ENCODE results near the gene POGLUT2. TPM values are rescaled to one million over a fixed set of nuclear protein-coding genes. Genes with fewer than 3 reads are reported as not detected.

The POGLUT2 gene
- total and polyA plus RNA-seq, 2 experiments from 2014 or later = 14.6 to 17.5 TPM

DNA sequence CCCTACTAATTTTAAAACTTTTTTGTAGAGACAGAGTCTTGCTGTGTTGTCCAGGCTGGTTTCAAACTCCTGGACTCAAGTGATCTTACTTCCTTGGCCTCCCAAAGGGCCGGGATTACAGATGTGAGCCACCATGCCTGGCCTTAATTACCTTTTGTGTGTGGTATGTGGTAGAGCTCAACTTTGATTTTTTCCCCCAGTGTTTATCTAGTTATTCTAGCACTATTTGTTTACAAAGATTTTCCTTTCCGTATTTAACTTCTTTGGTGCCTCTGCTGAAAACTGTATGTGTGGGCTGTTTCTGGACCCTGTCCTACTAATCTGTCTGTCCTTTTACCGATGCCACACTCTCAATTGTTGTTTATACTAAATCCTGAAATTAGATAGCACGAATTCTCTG is 37.7 kb upstream of the POGLUT2 start:
- no peak overlapping the region for H3K27ac Mint-ChIP-seq
- H4K20me1 ChIP-seq (replicated peaks; ENCODE audit: insufficient read depth) = no peaks in the 10 kb centered on the region
- H3K9me3 Mint-ChIP-seq = no peaks in the 10 kb centered on the region
- no peak overlapping the region for H2AFZ ChIP-seq
- H3K27me3 ChIP-seq (ENCODE audit: insufficient read depth) = no peaks in the 10 kb centered on the region
- no peaks in the 10 kb centered on the region for H3K4me1 Mint-ChIP-seq
- no peak overlapping the region for H3K4me3 ChIP-seq
- no peaks in the 10 kb centered on the region for H3K4me1 ChIP-seq (ENCODE audit: insufficient read depth)
- no peaks in the 10 kb centered on the region for H3K36me3 Mint-ChIP-seq (ENCODE audit: low read depth)
- H3K9me2 ChIP-seq (ENCODE audit: insufficient read depth) = no peaks in the 10 kb centered on the region
- TF ChIP-seq CREB1 (CRISPR knock-in tag; IDR thresholded peaks at IDR 0.05; ENCODE audit: low read depth) = no peak
- no peak for TF ChIP-seq JUNB (IDR thresholded peaks at IDR 0.05; ENCODE audit: unreplicated experiment)
- TF ChIP-seq POLR2AphosphoS5 (IDR thresholded peaks at IDR 0.05; ENCODE audit: low read depth) = no peak
- TF ChIP-seq, protein P1, sequence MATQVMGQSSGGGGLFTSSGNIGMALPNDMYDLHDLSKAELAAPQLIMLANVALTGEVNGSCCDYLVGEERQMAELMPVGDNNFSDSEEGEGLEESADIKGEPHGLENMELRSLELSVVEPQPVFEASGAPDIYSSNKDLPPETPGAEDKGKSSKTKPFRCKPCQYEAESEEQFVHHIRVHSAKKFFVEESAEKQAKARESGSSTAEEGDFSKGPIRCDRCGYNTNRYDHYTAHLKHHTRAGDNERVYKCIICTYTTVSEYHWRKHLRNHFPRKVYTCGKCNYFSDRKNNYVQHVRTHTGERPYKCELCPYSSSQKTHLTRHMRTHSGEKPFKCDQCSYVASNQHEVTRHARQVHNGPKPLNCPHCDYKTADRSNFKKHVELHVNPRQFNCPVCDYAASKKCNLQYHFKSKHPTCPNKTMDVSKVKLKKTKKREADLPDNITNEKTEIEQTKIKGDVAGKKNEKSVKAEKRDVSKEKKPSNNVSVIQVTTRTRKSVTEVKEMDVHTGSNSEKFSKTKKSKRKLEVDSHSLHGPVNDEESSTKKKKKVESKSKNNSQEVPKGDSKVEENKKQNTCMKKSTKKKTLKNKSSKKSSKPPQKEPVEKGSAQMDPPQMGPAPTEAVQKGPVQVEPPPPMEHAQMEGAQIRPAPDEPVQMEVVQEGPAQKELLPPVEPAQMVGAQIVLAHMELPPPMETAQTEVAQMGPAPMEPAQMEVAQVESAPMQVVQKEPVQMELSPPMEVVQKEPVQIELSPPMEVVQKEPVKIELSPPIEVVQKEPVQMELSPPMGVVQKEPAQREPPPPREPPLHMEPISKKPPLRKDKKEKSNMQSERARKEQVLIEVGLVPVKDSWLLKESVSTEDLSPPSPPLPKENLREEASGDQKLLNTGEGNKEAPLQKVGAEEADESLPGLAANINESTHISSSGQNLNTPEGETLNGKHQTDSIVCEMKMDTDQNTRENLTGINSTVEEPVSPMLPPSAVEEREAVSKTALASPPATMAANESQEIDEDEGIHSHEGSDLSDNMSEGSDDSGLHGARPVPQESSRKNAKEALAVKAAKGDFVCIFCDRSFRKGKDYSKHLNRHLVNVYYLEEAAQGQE (IDR thresholded peaks at IDR 0.05; ENCODE audit: unreplicated experiment) = no peak
- TF ChIP-seq, protein P2, sequence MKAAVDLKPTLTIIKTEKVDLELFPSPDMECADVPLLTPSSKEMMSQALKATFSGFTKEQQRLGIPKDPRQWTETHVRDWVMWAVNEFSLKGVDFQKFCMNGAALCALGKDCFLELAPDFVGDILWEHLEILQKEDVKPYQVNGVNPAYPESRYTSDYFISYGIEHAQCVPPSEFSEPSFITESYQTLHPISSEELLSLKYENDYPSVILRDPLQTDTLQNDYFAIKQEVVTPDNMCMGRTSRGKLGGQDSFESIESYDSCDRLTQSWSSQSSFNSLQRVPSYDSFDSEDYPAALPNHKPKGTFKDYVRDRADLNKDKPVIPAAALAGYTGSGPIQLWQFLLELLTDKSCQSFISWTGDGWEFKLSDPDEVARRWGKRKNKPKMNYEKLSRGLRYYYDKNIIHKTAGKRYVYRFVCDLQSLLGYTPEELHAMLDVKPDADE (IDR thresholded peaks at IDR 0.05) = no peak
- no peak for TF ChIP-seq NANOG (IDR thresholded peaks at IDR 0.05; ENCODE audit: borderline replicate concordance)
- TF ChIP-seq, protein P3, sequence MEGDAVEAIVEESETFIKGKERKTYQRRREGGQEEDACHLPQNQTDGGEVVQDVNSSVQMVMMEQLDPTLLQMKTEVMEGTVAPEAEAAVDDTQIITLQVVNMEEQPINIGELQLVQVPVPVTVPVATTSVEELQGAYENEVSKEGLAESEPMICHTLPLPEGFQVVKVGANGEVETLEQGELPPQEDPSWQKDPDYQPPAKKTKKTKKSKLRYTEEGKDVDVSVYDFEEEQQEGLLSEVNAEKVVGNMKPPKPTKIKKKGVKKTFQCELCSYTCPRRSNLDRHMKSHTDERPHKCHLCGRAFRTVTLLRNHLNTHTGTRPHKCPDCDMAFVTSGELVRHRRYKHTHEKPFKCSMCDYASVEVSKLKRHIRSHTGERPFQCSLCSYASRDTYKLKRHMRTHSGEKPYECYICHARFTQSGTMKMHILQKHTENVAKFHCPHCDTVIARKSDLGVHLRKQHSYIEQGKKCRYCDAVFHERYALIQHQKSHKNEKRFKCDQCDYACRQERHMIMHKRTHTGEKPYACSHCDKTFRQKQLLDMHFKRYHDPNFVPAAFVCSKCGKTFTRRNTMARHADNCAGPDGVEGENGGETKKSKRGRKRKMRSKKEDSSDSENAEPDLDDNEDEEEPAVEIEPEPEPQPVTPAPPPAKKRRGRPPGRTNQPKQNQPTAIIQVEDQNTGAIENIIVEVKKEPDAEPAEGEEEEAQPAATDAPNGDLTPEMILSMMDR (conservative IDR thresholded peaks at IDR 0.05; ENCODE audit: low read depth in 2 of 2) = no peak
- no peak for TF ChIP-seq EZH2phosphoT487 (IDR thresholded peaks at IDR 0.05; ENCODE audit: unreplicated experiment)
- no peak for TF ChIP-seq ZNF114 (CRISPR knock-in tag; IDR thresholded peaks at IDR 0.05)
- TF ChIP-seq ZNF331 (CRISPR knock-in tag; IDR thresholded peaks at IDR 0.05; ENCODE audit: low read depth) = no peak
- TF ChIP-seq, protein P4, sequence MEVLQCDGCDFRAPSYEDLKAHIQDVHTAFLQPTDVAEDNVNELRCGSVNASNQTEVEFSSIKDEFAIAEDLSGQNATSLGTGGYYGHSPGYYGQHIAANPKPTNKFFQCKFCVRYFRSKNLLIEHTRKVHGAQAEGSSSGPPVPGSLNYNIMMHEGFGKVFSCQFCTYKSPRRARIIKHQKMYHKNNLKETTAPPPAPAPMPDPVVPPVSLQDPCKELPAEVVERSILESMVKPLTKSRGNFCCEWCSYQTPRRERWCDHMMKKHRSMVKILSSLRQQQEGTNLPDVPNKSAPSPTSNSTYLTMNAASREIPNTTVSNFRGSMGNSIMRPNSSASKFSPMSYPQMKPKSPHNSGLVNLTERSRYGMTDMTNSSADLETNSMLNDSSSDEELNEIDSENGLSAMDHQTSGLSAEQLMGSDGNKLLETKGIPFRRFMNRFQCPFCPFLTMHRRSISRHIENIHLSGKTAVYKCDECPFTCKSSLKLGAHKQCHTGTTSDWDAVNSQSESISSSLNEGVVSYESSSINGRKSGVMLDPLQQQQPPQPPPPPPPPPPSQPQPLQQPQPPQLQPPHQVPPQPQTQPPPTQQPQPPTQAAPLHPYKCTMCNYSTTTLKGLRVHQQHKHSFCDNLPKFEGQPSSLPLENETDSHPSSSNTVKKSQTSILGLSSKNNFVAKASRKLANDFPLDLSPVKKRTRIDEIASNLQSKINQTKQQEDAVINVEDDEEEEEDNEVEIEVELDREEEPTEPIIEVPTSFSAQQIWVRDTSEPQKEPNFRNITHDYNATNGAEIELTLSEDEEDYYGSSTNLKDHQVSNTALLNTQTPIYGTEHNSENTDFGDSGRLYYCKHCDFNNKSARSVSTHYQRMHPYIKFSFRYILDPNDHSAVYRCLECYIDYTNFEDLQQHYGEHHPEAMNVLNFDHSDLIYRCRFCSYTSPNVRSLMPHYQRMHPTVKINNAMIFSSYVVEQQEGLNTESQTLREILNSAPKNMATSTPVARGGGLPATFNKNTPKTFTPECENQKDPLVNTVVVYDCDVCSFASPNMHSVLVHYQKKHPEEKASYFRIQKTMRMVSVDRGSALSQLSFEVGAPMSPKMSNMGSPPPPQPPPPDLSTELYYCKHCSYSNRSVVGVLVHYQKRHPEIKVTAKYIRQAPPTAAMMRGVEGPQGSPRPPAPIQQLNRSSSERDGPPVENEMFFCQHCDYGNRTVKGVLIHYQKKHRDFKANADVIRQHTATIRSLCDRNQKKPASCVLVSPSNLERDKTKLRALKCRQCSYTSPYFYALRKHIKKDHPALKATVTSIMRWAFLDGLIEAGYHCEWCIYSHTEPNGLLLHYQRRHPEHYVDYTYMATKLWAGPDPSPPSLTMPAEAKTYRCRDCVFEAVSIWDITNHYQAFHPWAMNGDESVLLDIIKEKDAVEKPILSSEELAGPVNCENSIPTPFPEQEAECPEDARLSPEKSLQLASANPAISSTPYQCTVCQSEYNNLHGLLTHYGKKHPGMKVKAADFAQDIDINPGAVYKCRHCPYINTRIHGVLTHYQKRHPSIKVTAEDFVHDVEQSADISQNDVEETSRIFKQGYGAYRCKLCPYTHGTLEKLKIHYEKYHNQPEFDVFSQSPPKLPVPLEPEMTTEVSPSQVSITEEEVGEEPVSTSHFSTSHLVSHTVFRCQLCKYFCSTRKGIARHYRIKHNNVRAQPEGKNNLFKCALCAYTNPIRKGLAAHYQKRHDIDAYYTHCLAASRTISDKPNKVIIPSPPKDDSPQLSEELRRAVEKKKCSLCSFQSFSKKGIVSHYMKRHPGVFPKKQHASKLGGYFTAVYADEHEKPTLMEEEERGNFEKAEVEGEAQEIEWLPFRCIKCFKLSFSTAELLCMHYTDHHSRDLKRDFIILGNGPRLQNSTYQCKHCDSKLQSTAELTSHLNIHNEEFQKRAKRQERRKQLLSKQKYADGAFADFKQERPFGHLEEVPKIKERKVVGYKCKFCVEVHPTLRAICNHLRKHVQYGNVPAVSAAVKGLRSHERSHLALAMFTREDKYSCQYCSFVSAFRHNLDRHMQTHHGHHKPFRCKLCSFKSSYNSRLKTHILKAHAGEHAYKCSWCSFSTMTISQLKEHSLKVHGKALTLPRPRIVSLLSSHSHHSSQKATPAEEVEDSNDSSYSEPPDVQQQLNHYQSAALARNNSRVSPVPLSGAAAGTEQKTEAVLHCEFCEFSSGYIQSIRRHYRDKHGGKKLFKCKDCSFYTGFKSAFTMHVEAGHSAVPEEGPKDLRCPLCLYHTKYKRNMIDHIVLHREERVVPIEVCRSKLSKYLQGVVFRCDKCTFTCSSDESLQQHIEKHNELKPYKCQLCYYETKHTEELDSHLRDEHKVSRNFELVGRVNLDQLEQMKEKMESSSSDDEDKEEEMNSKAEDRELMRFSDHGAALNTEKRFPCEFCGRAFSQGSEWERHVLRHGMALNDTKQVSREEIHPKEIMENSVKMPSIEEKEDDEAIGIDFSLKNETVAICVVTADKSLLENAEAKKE (CRISPR knock-in tag; IDR thresholded peaks at IDR 0.05) = no peak
- TF ChIP-seq EZH2 (IDR thresholded peaks at IDR 0.05; ENCODE audit: low read depth, unreplicated experiment) = no peak
- TF ChIP-seq STAT1 (IDR thresholded peaks at IDR 0.05; ENCODE audit: unreplicated experiment) = no peak
- H3K27ac ChIP-seq (ENCODE audit: low read depth) = no peak overlapping the region
- no peaks in the 10 kb centered on the region for H3F3A ChIP-seq (replicated peaks; ENCODE audit: low read depth)
- H3K36me3 ChIP-seq (ENCODE audit: insufficient read depth) = no peaks in the 10 kb centered on the region
- no peaks in the 10 kb centered on the region for H3K27me3 Mint-ChIP-seq (ENCODE audit: insufficient read depth, low read depth, poor library complexity)
- H3K79me2 ChIP-seq (replicated peaks; ENCODE audit: insufficient read depth) = no peaks in the 10 kb centered on the region
- ATAC-seq (no peak), DNase-seq (ENCODE audit: low spot score) (no peak)
- no peak overlapping the region for H3K4me2 ChIP-seq
- no peak overlapping the region for H3K4me3 Mint-ChIP-seq

Measured in GM23338 (cell line).